AG09319 (cell line): Measurements from ENCODE around the gene SRRM5.
A peak's percentile ranks its signal among the peaks of the same experiment; 100 is the strongest.

Source experiments
- DNase-seq: peaks from one replicate; pipeline ENCODE4 v3.0.0-alpha.2; 2010; ENCODE audit warnings: low read depth; ENCODE audit errors: extremely low read depth
- CTCF ChIP-seq: IDR thresholded peaks from 2 replicates; pipeline ENCODE4 v1.5.1; 2011; ENCODE audit warnings: low read depth, mild to moderate bottlenecking, inconsistent platforms, low read length, moderate library complexity

Gene SRRM5

GRCh38 chr19:43619262-43620060 is 7.6 kb downstream of the SRRM5 start, which contains the start of gene ZNF428:
Gene ZNF428 (minus strand): TSS chr19:43619629. CDS start chr19:43614304, 5,325 bp downstream.
- peak; percentile 65 for DNase-seq
- no peak; the same call in 1 of the 2 replicates for TF ChIP-seq CTCF

- no peak for DNase-seq
- TF ChIP-seq CTCF, result no peak
Measured at GRCh38 chr19:43620061-43621001, 8.4 kb downstream of the SRRM5 start.

GRCh38 chr19:43622070-43622469 is 10.2 kb downstream of the SRRM5 start:
- DNase-seq, result no peak
- no peak for TF ChIP-seq CTCF

- TF ChIP-seq CTCF, result no peak
- no peak for DNase-seq
Measured at GRCh38 chr19:43622956-43623355, 11.1 kb downstream of the SRRM5 start.

- TF ChIP-seq CTCF, result no peak
- DNase-seq, result no peak
Measured at GRCh38 chr19:43623889-43624670, 12.2 kb downstream of the SRRM5 start.

- DNase-seq, result no peak
- no peak for TF ChIP-seq CTCF
Measured at GRCh38 chr19:43624933-43625332, 13.0 kb downstream of the SRRM5 start.
